Frontal cortex (tissue), 1 donor: ENCODE results near the gene RASGRF2. TPM values are rescaled to one million over a fixed set of nuclear protein-coding genes. Genes with fewer than 3 reads are reported as not detected.

Experiments
- small RNA-seq: library from RNA; depleted of rRNA; stranded (forward); fragments of <200 nt; gene quantifications from one replicate; pipeline ENCODE3, GENCODE V24; 2014
- total RNA-seq: library from RNA; depleted of rRNA; stranded (reverse); fragments of >200 nt; gene quantifications from one replicate; pipeline ENCODE4 v1.2.3, GENCODE V29; 2014

Gene RASGRF2
- total RNA-seq, 1 donor from 2014 or later, result 12.2 TPM

Small RNA genes lying within 50 kb of the gene (small RNA-seq; reads per million reads assigned to genes)
- gene AC026436.1, result not detected
